ENCODE measurements around the gene CPT2.
A peak's percentile ranks its signal among the peaks of the same experiment; 100 is the strongest.

CPT2 gene

GRCh38 chr1:53220171-53220961, 23.7 kb downstream of the CPT2 start, which contains the start of gene CZIB:
Gene CZIB, minus strand, starts transcription at chr1:53220634. Its CDS starts 59 bp downstream, at chr1:53220575.
- peak; percentile 93 for DNase-seq

GRCh38 chr1:53220962-53221286, 24.3 kb downstream of the CPT2 start:
- DNase-seq = no peak

- no peak for DNase-seq
Observed at GRCh38 chr1:53237638-53238037, 41.0 kb downstream of the CPT2 start.

GRCh38 chr1:53238197-53239155, 41.9 kb downstream of the CPT2 start, which contains the start of gene MAGOH:
Gene MAGOH, minus strand, starts transcription at chr1:53238518. Its CDS starts 70 bp downstream, at chr1:53238448.
- DNase-seq = peak; percentile 93

GRCh38 chr1:53241828-53242227, 45.2 kb downstream of the CPT2 start:
- no peak for DNase-seq

GRCh38 chr1:53242381-53242780, 45.8 kb downstream of the CPT2 start:
- DNase-seq = no peak

GRCh38 chr1:53244141-53244540, 47.5 kb downstream of the CPT2 start:
- no peak for DNase-seq

- DNase-seq = no peak
Observed at GRCh38 chr1:53246261-53247134, 49.9 kb downstream of the CPT2 start.

- DNase-seq = no peak
Observed at GRCh38 chr1:53249706-53250105, 53.1 kb downstream of the CPT2 start.

- DNase-seq = no peak
Observed at GRCh38 chr1:53250325-53250724, 53.7 kb downstream of the CPT2 start.

GRCh38 chr1:53254011-53254640, 57.5 kb downstream of the CPT2 start:
- DNase-seq = no peak

GRCh38 chr1:53255031-53255430, 58.4 kb downstream of the CPT2 start:
- DNase-seq = no peak

- no peak for DNase-seq
Observed at GRCh38 chr1:53256511-53257453, 60.2 kb downstream of the CPT2 start.

GRCh38 chr1:53257454-53258081, 60.9 kb downstream of the CPT2 start:
- no peak for DNase-seq

- no peak for DNase-seq
Observed at GRCh38 chr1:53258216-53258615, 61.6 kb downstream of the CPT2 start.

GRCh38 chr1:53259932-53260331, 63.3 kb downstream of the CPT2 start:
- no peak for DNase-seq

- DNase-seq = no peak
Observed at GRCh38 chr1:53260631-53261247, 64.1 kb downstream of the CPT2 start.

- DNase-seq = no peak
Observed at GRCh38 chr1:53262000-53262399, 65.4 kb downstream of the CPT2 start.

All from CD4-positive, alpha-beta T cell treated with Interleukin-4 for 4 hours (primary cell).